HCT116 (cell line): ENCODE data around the gene ANP32B. TPM values are rescaled to one million over a fixed set of nuclear protein-coding genes. Genes with fewer than 3 reads are reported as not detected.

Source experiments
- ATAC-seq: fragments of 200-7000 bp; cut with Tn5 transposase; 2 replicates; pipeline ENCODE4 v1.9.1; 2020; ENCODE audit warnings: mild to moderate bottlenecking, moderate library complexity
- BruUV-seq: library from RNA; stranded (reverse); fragments of 400-500 nt; replicated peaks from 2 replicates; lab custom pipeline; 2021; lab: Mats Ljungman, UMichigan
- CTCF ChIA-PET: fragments of 300-600 bp; sonication (Branson Sonifier 250); formaldehyde crosslinking; loops from one replicate; lab custom pipeline; 2021; ENCODE audit warnings: antibody characterized with exemption; lab: Charles Lee
- POLR2A ChIA-PET: fragments of 300-600, 350-600 bp; sonication (Branson Sonifier 250); formaldehyde crosslinking; loops from one replicate; lab custom pipeline; 2021; ENCODE audit warnings: antibody characterized with exemption; lab: Charles Lee
- RAD21 ChIA-PET, 2 experiments: fragments of 300-600 bp; sonication (Branson Sonifier 250); formaldehyde crosslinking; loops; one replicate each; lab custom pipeline; 2023; ENCODE audit warnings: low total read pairs in 2 of 2; ENCODE audit not compliant: uncharacterized antibody in 2 of 2, unreplicated experiment in 2 of 2, low non-redundant PET in 1 of 2; lab: Charles Lee
- DNase-seq: peaks from one replicate; pipeline ENCODE4 v3.0.0-alpha.2; 2010; ENCODE audit warnings: low read depth, low spot score
- H2AFZ ChIP-seq: fragments of 200-600 bp; shearing (Covaris generic), sonication (generic); 2 replicates; pipeline ENCODE4 v1.6.1; 2017; ENCODE audit warnings: low read depth, mixed run types, mixed read lengths, antibody characterized with exemption, low read length; ENCODE audit not compliant: poor library complexity, severe bottlenecking
- H3K27ac ChIP-seq: 2 replicates; pipeline ENCODE4 v1.5.1; 2012; ENCODE audit warnings: low read depth, low read length
- H3K27me3 ChIP-seq: fragments of 200-600 bp; sonication (generic); 2 replicates; pipeline ENCODE4 v1.6.1; 2016; ENCODE audit warnings: mixed run types, low read length, mixed read lengths; ENCODE audit not compliant: insufficient read depth
- H3K36me3 ChIP-seq, 2 experiments: fragments of 200-500 bp in 1 of 2; fragments of 200-600 bp in 1 of 2; sonication (Bioruptor generic) in 1 of 2; sonication (generic) in 1 of 2; 2 replicates each; pipeline versions ENCODE4 v1.5.1 to v1.6.1; 2014 to 2016; ENCODE audit warnings: low read length in 2 of 2, inconsistent platforms in 1 of 2, mixed read lengths in 1 of 2, mixed run types in 1 of 2; ENCODE audit not compliant: insufficient read depth in 2 of 2, control insufficient read depth in 1 of 2
- H3K4me1 ChIP-seq, 2 experiments: fragments of 200-600 bp in 1 of 2; sonication (generic) in 1 of 2; 2 replicates each; pipeline versions ENCODE4 v1.5.1 to v1.6.1; 2012 to 2017; ENCODE audit warnings: low read length in 2 of 2, inconsistent platforms in 1 of 2, mild to moderate bottlenecking in 1 of 2, mixed read lengths in 1 of 2, mixed run types in 1 of 2, moderate library complexity in 1 of 2; ENCODE audit not compliant: insufficient read depth in 2 of 2, control insufficient read depth in 1 of 2
- H3K4me2 ChIP-seq: fragments of 200-600 bp; sonication (generic); 2 replicates; pipeline ENCODE4 v1.6.1; 2017; ENCODE audit warnings: mixed run types, low read length, mixed read lengths
- H3K4me3 ChIP-seq, 2 experiments: fragments of 200-600 bp in 1 of 2; sonication (generic) in 1 of 2; replicated peaks in 1 of 2; 2 replicates each; pipeline ENCODE4 v1.5.1; 2011 to 2016; ENCODE audit warnings: low read length in 2 of 2, control low read depth in 1 of 2, low read depth in 1 of 2, mild to moderate bottlenecking in 1 of 2, mixed read lengths in 1 of 2, mixed run types in 1 of 2
- H3K79me2 ChIP-seq: fragments of 200-600 bp; sonication (generic); 2 replicates; pipeline ENCODE4 v1.6.1; 2017; ENCODE audit warnings: mild to moderate bottlenecking, mixed run types, low read length, moderate library complexity, mixed read lengths; ENCODE audit not compliant: insufficient read depth
- H3K9ac ChIP-seq: fragments of 200-600 bp; sonication (generic); 2 replicates; pipeline ENCODE4 v1.6.1; 2016; ENCODE audit warnings: low read length, mixed read lengths
- H3K9me2 ChIP-seq: fragments of 200-600 bp; sonication (generic), shearing (Covaris generic); 2 replicates; pipeline ENCODE4 v1.6.1; 2017; ENCODE audit warnings: mixed run types, mild to moderate bottlenecking, moderate library complexity; ENCODE audit not compliant: insufficient read depth
- H3K9me3 ChIP-seq, 2 experiments: fragments of 200-500 bp in 1 of 2; fragments of 200-600 bp in 1 of 2; sonication (Bioruptor generic) in 1 of 2; sonication (generic) in 1 of 2; 2 replicates each; pipeline ENCODE4 v1.6.1; 2014 to 2017; ENCODE audit warnings: low read length in 2 of 2, mixed read lengths in 2 of 2, inconsistent platforms in 1 of 2, low read depth in 1 of 2, mild to moderate bottlenecking in 1 of 2, mixed run types in 1 of 2, moderate library complexity in 1 of 2; ENCODE audit not compliant: control insufficient read depth in 1 of 2, insufficient read depth in 1 of 2
- H4K20me1 ChIP-seq: fragments of 200-600 bp; sonication (generic), shearing (Covaris generic); 2 replicates; pipeline ENCODE4 v1.6.1; 2017; ENCODE audit warnings: mixed run types, mild to moderate bottlenecking, moderate library complexity; ENCODE audit not compliant: insufficient read depth
- ATF3 ChIP-seq: IDR thresholded peaks from 2 replicates; pipeline ENCODE4 v1.6.1; 2012
- CEBPB ChIP-seq: IDR thresholded peaks from 2 replicates; pipeline ENCODE4 v1.6.1; 2012; ENCODE audit warnings: low read depth
- CTCF ChIP-seq, 3 experiments: fragments of 200-600 bp in 1 of 3; sonication (generic) in 1 of 3; IDR thresholded peaks in 2 of 3; conservative IDR thresholded peaks in 1 of 3; 2 replicates each; pipeline ENCODE4 v1.5.1; 2012 to 2017; ENCODE audit warnings: low read depth in 2 of 3, low read length in 2 of 3, antibody characterized with exemption in 1 of 3, borderline replicate concordance in 1 of 3, control low read depth in 1 of 3, mild to moderate bottlenecking in 1 of 3, mixed read lengths in 1 of 3, mixed run types in 1 of 3, moderate library complexity in 1 of 3; ENCODE audit not compliant: insufficient read depth in 1 of 3
- ELF1 ChIP-seq: IDR thresholded peaks from 2 replicates; pipeline ENCODE4 v1.6.1; 2012; ENCODE audit warnings: low read depth, borderline replicate concordance
- FOSL1 ChIP-seq: IDR thresholded peaks from 2 replicates; pipeline ENCODE4 v1.6.1; 2012; ENCODE audit warnings: low read depth
- JUND ChIP-seq: IDR thresholded peaks from 2 replicates; pipeline ENCODE4 v1.6.1; 2012
- MAX ChIP-seq: IDR thresholded peaks from 2 replicates; pipeline ENCODE4 v1.6.1; 2012
- POLR2A ChIP-seq: IDR thresholded peaks from 2 replicates; pipeline ENCODE4 v1.7.0; 2011; ENCODE audit warnings: borderline replicate concordance; ENCODE audit not compliant: insufficient read depth, insufficient read length; ENCODE audit errors: extremely low read depth
- REST ChIP-seq: IDR thresholded peaks from 2 replicates; pipeline ENCODE4 v1.6.1; 2012; ENCODE audit warnings: low read depth
- SRF ChIP-seq: IDR thresholded peaks from 2 replicates; pipeline ENCODE4 v1.6.1; 2012; ENCODE audit warnings: low read depth
- YY1 ChIP-seq: IDR thresholded peaks from 2 replicates; pipeline ENCODE4 v1.6.1; 2011; ENCODE audit warnings: low read length, low read depth, moderate library complexity, mild to moderate bottlenecking; ENCODE audit not compliant: insufficient replicate concordance; ENCODE audit errors: extremely low read depth
- ZNF274 ChIP-seq: fragments of 200-500 bp; sonication (Bioruptor generic); IDR thresholded peaks from 2 replicates; pipeline ENCODE4 v1.6.1; 2014; ENCODE audit warnings: mild to moderate bottlenecking, low read depth, low read length, inconsistent platforms
- intact Hi-C: fragments of 100-400 bp; cut with micrococcal nuclease; formaldehyde crosslinking; loops from 2 replicates; pipeline ENCODE4 v1.10.0; 2022
- total RNA-seq: library from RNA; stranded (reverse); gene quantifications from one replicate; pipeline ENCODE4 v1.2.1, GENCODE V29; 2021; ENCODE audit not compliant: unreplicated experiment

Gene ANP32B
- total RNA-seq, 1 experiment from 2014 or later = 206 TPM

- TF ChIP-seq REST (no peak), ATF3 (no peak), ZNF274 (no peak), ELF1 (no peak), JUND (no peak), CEBPB (no peak), SRF (no peak), FOSL1 (no peak)
Measured at GRCh38 chr9:97982683-97983588, at the start of gene ANP32B (continued).

GRCh38 chr9:97934321-97935115, 48.6 kb upstream of the ANP32B start:
- no peak overlapping the region for H3K27ac ChIP-seq
- CTCF ChIA-PET = interaction anchor here (0.9 kb wide), 1 partner anchor 44 kb away, joined by 3 read pairs; no protein-coding TSS in a partner anchor
- no peaks in the 10 kb centered on the region for H3K9me3 ChIP-seq
- peaks cover 24% of the 10 kb centered on the region for H3K27me3 ChIP-seq
- ATAC-seq (no peak), DNase-seq (no peak)
- H3K4me1 ChIP-seq = no peaks in the 10 kb centered on the region
- no peak overlapping the region for H3K9ac ChIP-seq
- POLR2A ChIA-PET = no interaction called here
- H3K9me2 ChIP-seq = no peaks in the 10 kb centered on the region
- H2AFZ ChIP-seq = no peak overlapping the region
- no peak overlapping the region for H3K4me3 ChIP-seq
- H3K36me3 ChIP-seq = no peaks in the 10 kb centered on the region
- H3K4me2 ChIP-seq = no peak overlapping the region
- RAD21 ChIA-PET = no interaction called here
- H3K79me2 ChIP-seq = no peaks in the 10 kb centered on the region
- intact Hi-C loops = loop anchor here (5.0 kb wide), 1 partner anchor 98 kb away; no protein-coding TSS in a partner anchor
- no peaks in the 10 kb centered on the region for H4K20me1 ChIP-seq
- BruUV-seq = no TSS peak
- TF ChIP-seq MAX (no peak), POLR2A (no peak), CTCF (IDR thresholded peaks at IDR 0.05 in 2 of 3, conservative IDR thresholded peaks at IDR 0.05 in 1 of 3; ENCODE audit: borderline replicate concordance in 1 of 3, insufficient read depth in 1 of 3, low read depth in 2 of 3, low read length in 2 of 3) (no peak), REST (no peak), YY1 (no peak), ELF1 (no peak)
